HuH-7.5 (cell line): Measurements from ENCODE around the gene UNKL.

ENCODE experiments used
- DNase-seq: peaks from one replicate; pipeline ENCODE4 v3.0.0; 2011; ENCODE audit warnings: low spot score

The UNKL gene, protein sequence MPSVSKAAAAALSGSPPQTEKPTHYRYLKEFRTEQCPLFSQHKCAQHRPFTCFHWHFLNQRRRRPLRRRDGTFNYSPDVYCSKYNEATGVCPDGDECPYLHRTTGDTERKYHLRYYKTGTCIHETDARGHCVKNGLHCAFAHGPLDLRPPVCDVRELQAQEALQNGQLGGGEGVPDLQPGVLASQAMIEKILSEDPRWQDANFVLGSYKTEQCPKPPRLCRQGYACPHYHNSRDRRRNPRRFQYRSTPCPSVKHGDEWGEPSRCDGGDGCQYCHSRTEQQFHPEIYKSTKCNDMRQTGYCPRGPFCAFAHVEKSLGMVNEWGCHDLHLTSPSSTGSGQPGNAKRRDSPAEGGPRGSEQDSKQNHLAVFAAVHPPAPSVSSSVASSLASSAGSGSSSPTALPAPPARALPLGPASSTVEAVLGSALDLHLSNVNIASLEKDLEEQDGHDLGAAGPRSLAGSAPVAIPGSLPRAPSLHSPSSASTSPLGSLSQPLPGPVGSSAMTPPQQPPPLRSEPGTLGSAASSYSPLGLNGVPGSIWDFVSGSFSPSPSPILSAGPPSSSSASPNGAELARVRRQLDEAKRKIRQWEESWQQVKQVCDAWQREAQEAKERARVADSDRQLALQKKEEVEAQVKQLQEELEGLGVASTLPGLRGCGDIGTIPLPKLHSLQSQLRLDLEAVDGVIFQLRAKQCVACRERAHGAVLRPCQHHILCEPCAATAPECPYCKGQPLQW

DNA sequence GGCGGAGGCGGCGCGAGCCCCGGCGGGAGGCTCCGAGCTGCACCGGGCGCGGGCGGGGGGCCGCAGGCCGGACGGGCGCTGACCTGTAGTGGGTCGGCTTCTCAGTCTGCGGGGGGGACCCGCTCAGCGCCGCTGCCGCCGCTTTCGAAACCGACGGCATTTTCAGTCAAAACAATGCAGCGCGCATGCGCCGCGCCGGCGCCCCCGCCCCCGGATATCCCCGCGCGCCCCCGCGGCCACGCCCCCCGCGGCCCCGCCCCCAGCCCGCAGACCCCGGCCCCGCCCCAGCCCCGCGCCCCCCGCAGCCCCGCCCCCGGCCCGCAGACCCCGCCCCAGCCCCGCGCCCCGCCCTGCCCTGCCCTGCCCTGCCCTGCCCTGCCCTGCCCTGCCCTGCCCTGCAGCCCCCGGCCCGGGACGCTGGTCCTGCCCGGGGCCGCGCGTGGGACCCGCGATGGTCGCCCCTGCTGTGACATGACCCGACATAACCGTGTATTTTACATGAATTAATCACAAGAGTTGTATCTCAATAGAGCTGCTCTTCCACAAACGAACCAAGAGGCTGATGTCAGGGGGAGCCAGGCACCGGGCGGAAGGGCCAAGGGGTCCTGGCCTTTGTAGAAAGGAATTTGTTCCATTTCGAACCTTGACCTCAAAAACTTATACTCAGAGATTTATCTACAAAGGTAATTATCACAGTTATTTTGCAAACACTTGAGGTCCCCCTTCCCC is at the start of gene UNKL:
UNKL (minus strand) TSS at position 173 of the 729 bp plus-strand sequence; CDS start at position 160, 13 bp downstream.
- peak; percentile 71 for DNase-seq

DNA sequence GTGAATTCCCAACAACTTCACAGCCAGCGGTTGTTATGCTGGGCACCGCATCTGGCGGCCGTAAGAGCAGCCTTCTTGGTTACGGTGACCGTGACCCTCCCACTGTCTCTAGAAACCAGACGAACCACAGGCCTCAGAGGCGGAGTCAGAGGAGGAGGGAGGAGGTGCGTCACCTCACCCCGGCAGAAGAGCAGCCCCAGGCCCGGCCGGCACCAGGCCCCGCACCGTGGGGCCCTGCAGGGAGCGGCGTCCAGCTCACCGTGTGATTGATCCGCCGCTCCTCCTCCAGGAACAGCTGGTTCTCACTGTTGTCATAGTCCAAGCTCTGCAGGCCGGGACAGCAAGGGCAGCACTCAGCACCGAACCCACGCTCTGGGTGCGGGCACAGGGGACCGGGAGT is 46.6 kb upstream of the UNKL start:
- DNase-seq, result no peak

DNA sequence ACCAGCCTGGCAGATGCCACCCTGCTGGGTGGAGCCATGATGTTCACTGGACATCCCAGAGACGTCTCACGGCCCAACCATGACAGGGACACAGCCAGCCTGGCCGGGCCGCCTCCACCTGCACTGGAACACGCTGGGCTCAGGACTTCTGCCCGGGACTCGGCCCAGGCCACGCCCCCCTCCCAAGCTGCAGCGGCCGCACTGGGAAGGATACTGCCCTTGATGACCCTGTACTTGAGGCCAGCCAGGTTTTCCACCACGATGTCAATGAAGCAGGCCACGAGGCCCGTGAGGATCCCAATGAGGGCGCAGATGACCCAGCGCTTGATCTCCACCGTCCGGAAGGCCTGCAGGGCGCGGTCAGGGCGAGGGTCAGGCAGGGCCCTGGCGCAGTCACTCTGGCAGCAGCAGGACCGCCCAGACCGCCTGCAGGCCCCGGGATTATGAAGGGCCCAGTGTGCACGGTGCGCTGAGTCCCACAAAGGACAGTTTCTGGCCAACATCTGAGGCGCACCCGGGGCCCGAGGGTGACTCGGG is 46.2 kb upstream of the UNKL start:
- DNase-seq, result no peak

DNA sequence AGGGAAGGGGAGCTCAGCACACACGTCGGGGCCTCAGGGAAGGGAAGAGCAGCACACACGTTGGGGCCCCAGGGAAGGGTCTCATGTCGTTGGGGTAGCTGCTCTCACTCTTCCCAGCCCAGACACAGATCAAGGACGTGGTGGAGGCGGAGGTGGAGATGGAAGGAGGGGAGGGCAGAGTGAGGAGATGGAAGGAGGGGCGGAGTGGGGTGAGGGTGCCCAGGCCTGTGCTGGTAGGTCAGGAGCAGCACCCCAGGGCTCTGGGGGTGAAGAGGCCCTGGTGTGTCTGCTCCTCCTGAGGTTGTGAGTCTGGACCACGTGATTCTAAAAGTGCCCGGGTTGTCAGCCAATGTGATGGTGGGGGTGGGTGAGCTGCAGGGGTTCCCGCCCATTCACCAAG is 45.5 kb upstream of the UNKL start:
- no peak for DNase-seq

DNA sequence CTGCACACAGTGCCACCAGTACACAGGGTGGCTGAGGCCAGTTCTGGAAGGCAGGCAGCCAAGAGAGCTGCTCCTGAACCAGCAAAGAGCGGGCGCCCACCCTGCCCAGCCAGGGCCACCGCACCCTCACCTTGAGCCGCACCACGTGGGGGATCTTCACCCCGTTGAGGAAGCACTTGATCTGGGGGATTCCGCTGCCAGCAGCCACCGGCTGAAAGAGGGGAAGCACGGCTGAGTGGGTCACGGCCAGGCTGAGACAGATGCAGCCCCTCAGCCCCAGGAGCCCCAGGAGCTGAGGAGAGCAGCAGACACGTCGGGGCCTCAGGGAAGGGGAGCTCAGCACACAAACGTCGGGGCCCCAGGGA is 44.5 kb upstream of the UNKL start:
- DNase-seq, result no peak

DNA sequence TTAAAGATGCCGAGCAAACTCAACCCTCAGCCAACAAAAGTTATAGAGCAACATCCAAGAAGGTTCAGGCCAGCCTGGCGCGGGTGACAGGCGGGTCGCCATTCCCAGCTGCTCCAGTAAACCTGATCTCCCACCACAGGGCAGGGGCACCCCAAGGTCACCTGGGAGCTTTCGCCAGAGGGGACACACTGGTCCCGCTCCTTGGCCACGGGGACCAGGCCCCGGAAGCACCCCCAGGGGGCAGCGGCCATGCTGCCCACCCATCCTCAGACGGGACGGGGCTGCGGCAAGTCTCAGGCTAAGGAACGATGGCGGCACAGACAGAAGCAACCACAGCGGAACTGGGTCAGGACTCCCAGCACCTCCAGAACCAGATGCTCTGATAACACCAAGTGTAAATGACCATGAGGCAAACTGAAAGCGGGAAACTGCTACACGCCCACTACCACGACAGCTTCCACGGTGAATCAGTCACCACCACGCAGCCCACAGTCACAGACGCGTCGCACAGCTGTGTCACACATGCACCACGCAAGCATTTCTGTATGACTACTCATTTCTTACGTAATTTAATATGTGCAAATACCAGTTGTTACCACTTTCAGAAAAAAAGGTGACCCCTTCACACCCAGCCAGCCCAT is 44.0 kb upstream of the UNKL start:
- DNase-seq, result no peak

DNA sequence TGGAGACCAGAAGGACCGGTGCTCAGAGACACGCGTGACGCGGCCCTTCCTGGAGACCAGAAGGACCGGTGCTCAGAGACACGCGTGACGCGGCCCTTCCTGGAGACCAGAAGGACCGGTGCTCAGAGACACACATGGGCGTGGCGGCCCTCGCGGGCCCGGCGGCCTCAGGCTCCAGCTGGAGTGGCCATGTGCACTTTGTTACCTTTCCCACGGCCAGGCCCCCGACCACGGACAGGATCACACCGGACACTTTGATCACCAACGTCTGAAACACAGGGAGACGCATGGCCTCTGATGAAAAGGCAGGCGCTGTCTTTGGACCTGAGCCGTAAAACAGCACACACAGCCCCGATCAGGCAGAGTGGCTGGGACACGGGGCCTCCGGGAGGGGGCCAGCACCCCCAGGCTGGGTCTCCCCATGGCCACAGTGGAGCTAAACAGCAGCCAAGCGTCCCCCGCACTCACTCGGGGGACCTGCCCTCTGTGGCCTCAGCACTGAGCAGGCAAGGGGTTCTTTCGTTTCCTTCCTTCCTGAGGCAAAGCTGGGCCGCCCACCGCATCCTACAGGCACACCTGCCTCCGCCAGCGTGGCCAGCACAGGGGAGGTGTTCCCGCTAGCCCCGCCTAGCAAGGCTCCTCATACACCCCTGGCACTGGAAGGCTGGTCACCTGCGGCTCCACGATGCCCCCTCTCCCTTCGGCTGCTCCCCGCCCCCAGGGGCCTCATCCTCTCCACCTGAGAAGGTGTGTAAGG is 43.2 kb upstream of the UNKL start:
- DNase-seq, result no peak

DNA sequence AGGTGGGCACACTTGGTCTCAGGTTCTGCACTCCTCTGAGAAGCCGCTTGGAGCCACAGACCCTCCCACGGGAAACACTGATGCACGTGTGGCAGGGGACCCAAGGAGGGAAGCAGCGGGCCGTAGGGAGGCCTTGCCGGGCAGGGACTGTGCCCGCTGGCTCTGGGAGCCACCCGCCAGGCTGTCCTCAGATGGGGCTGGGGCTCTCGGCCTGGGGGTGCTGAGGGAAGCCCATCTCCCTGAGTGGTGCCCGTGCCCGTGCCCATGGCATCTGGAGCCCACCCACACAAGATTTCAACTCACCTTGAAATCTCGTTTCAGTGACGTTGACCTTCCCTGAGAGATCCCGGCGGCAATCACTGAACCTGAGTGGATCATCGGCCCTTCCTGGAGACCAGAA is 42.4 kb upstream of the UNKL start:
- no peak for DNase-seq

DNA sequence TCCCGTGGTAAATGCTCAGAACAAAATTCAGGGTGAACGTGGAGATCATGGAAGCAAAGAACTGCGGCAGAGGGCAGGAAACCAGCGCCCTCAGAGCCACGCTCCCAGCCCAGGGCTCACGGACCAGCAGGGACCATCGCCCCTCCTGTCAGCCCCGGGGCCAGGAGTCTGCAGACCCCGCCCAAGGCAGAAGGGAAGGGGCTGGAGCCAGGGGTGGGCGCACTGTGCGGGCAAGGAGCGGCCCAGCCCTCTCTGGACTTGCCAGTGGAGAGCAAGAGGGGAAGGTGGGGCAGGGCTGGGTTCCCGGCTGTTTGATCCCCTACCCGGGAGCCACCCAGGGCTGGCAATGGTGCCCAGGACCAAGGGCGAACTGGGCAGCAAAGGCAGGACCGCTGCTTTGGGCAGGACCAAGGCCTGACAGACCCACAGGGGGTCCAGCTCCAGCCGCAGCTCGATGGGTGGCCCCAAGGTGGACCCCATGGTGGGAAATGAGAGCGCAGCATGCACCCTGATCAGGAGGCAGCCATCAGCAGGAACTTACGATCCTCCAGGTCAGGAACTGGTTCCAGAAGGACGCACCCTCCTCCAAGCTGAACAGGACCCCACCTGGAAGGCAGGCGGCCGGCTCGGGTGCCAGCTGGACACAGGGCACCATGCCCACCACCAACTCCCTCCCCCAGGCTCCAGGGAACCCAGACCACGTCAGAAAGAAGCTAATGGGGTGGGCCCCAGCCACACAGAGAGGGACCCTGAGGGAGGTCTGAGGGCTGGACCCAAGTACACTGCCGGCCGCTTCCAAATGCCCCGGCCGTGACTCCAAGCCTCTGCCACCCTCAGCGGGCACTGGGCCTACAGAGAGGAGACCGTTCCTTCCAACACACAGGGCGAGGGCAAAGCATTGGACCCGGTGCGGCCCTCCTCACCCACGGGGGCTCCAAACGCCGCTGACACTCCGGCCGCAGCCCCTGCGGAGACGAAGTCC is 41.0 kb upstream of the UNKL start:
- no peak for DNase-seq

DNA sequence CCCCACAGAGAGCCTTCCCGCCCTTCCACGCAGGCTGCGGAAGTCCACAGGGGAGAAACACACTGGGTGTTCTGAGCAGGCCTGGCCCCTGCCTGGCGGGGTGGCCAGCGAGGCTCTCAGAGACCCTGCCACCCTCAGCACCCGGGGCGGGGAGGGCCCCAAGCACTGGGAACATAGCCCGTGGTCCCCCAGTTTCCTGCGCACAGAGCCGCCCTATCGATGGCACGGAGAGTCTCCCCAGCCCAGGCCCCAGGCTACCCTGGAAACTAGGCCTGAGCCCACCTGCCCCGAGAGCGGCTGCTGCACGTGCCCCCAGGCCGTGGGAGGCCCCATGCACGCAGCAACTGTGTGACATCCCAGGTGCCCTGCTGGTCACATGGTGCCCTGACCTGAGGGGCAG is 40.1 kb upstream of the UNKL start:
- no peak for DNase-seq

DNA sequence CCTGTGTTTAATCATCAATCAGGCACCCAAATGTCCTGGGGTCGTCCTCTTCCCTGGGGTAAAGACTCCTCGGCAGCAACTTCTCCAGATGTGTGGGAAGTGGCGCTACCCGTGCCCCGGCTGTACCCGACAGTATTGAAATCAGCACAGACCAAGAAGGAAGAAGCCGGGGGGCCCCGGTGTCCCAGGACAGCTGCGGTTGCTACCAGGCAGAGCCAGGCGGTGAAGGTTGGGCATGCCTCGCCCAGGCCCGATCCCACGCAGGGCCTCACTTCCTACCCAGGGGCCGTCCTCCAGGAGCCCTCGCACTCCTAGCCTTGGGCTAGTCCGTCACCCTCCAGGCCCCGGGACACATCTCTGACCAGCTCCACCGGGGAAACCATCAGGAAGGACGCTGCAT is 38.8 kb upstream of the UNKL start:
- DNase-seq, result no peak

DNA sequence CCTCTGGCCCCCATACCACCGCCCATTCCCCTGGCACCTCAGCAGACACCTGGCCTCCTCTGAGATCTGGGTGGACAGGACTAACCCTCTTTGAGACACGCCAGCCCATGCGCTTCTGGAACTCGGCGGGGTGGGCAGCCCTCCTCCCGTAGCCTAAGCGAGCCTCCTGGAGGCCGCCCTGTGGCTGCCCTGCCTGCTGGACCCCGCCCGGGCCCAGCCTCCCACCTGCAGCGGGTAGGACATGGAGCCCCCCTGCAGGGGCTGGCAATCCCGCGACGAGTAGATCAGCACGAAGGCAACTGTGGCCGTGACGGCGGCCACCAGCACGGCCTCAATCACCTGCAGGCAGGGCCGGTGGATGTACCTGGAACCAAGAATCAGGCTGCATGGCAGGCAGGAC is 38.0 kb upstream of the UNKL start:
- DNase-seq, result no peak

DNA sequence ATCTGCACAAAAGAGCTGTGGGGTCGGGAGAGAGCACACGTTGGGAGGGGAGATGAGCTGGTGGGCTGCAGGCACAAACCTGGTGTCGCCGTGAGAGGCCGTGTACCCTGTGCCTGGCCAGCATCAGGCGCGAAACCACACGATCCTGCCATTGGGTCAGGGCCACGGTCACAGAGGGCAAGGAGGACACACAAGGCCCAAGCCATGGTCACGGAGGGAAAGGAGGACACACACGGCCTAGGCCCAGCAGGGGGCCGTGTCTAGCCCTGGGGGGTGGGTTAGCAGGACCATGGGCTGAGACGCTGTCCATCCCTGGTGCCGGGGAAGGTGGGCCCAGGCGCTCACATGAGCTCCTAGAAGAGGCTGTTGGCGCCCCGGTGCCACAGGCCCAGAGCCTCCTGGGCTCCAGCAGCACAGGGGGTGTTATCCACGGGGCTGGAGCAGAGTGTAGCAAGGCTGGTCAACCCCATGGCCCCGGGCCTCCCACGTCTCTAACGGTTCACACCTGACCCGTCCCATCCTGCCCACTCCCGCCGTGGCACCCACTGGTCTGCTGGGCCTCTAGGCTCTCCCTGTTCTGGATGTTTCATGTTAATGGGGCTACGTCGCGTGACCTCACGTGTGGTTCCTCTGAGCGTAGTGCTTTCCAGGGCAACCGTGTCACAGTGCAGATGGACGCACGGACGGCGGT is 37.3 kb upstream of the UNKL start:
- no peak for DNase-seq

DNA sequence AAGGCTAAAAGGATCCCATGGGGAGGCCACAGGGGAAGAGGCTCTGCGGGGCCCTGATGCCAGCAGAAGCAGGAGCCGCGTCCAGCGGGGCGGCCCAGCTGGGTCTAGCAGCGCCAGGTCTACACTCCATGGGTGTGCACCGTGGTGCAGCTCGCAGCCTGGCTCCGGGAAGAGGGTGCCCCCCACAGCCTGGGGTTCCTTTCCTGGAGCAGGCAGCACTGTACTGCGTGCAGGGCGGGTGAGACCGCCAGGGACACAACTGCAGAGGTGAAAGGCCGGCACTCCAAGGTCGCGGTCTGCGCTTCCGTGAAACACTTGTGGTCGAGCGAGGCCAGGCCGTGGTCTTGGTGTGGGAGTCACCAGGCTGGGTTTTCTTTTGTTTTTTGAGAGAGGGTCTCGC is 36.3 kb upstream of the UNKL start:
- no peak for DNase-seq

DNA sequence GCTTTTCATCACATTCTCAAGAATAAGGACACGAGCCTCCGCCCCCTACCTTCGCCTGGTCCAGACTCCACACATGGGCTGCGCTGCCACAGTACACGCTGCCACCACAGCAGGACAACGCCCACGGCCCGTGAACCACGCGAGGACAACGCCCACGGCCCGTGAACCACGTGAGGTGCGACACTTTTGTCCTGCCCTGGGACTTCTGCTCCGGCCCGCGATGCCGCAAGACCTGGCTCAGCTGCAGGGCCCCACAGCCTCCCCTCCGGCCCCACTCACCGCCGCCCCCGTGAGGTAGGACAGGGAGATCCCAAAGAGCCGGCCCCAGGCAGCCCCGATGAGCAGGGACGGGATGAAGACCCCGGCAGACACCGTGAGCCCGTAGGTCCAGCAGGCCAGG is 35.7 kb upstream of the UNKL start:
- peak; percentile 57 for DNase-seq

DNA sequence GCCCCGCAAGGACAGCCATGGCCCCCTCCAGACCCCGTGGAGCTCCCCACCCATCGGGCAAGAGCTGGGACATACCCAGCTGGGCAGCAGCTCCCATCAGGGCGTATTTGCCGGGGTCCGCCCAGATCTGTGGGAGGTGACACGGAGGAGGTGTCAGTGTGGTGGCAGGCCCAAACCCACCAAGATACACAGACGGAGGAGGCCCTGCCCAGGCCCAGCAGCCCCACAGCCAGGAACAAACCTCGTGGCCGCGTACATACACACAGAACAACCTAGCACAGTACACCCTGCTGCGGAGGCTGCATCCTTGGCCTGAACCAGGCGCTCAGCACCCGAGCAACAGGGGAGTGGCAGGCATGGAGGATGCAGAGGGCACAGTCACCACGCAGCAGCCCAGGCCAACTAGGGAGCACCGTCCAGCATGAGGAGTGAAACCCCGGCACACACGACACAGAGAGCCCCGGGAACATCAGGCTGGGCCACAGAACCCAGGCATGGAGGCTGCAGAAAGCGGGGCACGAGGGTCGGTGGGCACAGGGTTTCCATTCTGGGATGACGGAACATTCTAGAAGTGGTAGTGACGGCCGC is 34.8 kb upstream of the UNKL start:
- no peak for DNase-seq

DNA sequence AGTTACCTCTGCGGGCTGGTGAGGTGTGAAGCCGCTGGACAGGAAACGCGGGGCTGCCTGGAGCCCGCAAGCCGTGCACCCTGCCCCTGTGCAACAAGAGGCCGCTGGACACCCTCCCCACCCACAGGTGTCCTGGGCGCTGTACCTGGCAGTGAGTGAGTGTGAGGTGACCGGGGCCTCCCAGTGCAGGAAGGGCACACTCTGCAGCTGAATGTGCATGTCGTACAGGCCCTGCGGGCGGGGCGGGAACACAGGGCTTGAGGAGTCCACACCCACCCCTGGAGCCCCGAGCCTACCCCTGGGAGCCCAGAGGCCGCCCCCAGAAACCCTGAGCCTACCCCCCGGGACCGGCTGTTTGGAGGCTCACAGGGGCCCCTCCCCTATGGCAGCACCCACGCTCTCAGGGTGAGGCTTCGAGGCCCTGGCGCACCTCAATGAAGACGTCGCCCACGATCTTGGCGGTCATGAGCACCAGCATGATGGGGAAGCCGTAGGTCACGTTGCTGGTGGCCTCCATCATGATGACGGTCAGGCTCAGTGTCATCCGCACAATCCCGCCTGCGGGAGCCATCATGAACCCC is 34.1 kb upstream of the UNKL start:
- DNase-seq, result no peak

DNA sequence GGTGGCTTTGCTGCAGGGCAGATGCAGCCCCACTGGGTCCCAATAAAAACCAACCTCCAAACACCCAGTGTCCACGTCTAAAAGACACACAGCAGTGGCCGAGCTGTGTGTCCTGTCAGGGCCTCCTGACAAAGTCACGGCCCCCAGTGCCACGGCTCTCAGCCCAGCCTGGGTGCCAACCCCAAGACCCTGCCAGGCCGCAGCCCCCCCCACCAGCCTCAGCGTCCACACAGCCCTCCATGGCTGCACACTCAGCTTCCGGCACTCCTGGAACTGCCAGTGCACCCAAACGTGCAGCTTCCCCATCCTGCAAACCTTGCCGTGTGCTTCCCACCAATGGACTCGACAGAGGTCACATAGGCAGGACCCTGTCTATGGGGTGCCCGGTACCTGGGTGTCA is 33.5 kb upstream of the UNKL start:
- no peak for DNase-seq
